GM19397 (cell line): ENCODE results near the gene MRPS25.

Experiments used
- ATAC-seq: cut with Tn5 transposase; IDR thresholded peaks from one replicate; pipeline ENCODE4 v1.9.1; 2021; ENCODE audit warnings: mild to moderate bottlenecking, moderate library complexity; ENCODE audit not compliant: unreplicated experiment

Gene MRPS25

GRCh38 chr3:15083252-15083651 is 18.1 kb upstream of the MRPS25 start:
- no peak for ATAC-seq

- ATAC-seq = no peak
Measured at GRCh38 chr3:15081960-15082664, 17.0 kb upstream of the MRPS25 start.

DNA sequence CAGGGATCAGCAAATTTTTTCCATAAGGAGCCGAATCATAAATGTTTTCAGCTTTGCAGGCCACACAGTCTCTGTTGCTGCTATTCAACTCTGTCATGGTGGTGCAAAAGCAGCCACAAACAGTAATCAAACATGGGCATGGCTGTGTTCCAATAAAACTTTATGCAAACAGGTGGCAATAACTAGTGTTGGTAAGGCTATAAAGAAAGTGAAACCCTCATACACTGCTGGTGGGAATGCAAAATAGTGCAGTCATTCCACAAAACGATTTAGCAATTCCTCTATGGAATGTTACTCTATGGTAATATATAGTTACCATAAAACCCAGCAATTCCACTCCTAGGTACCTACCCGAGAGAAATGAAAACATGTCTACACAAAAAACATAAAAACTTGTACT is 14.0 kb upstream of the MRPS25 start:
- no peak for ATAC-seq

GRCh38 chr3:15074500-15074899 is 9.4 kb upstream of the MRPS25 start:
- ATAC-seq = no peak

GRCh38 chr3:15071699-15072098 is 6.6 kb upstream of the MRPS25 start:
- no peak for ATAC-seq

DNA sequence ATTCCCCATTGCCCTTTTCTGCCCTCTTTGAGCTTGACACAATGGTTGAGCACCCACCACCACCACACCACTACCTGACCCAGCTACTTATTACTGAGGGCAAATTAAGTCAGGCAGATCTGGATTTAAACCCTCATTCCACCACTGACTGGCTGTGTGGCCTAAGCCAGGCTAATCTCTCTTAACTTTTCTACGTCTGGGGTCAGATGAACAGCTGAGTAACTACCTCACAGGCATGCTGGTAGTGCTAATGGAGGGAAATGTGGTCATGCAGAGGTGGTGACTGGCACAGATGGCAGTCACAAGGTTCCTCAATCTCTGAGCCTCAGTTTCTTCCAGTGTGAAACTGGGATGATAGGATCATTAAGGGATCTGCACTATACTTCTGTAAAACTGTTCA is 4.3 kb upstream of the MRPS25 start:
- no peak for ATAC-seq

GRCh38 chr3:15066467-15066866 is 1.4 kb upstream of the MRPS25 start:
- ATAC-seq = no peak

DNA sequence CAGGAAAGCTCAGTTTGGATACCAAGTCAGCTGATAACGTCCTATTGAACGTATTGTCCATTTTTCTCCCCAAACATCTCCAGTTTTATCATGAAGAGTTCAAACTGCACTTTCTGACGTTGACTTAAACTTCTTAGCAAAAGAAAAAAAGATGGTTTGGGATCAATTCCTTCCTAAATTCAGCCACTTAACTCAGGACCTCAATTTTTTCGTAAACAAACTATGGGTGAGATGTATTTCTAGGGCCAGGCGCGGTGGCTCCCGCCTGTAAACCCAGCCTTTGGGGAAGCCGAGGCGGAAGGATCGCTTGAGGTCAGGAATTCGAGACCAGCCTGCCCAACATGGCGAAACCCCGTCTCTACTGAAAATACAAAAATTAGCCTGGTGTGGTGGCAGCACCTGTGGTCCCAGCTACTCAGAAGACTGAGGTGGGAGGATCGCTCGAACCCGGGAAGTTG is 464 bp upstream of the MRPS25 start:
- no peak for ATAC-seq

GRCh38 chr3:15064299-15064834 is 748 bp downstream of the MRPS25 start:
- peak; percentile 17 for ATAC-seq

DNA sequence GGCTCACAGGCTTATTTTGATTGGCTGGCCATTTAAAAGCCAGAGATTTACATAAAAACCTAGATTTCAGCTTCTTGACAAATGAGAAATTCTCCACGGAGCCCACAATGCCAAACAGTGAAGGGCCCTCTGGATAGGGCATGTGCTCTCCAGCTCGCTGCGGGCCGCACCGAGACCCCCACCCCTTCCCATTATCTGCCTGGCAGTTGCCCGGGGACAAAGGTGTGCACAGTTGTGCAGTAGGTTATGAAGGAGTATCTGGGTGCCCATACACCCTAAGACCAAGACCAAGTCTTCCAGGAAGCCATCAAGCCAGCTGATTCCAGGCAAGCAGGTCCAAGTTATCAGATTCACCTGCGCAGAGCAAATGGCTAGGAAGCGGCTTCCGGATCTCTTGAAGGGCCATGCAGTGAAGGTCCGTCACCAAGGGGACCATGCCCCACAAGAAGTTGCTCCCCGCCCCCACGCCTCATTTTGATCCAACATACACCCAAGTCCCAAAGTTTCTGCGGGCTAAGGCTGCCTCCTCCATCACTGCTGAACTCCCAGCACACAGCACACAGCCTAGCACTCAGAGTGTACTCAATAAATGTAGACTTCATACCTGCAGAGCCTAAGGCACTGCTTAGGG is 1.3 kb downstream of the MRPS25 start:
- ATAC-seq = no peak

- ATAC-seq = no peak
Measured at GRCh38 chr3:15063238-15063637, 1.9 kb downstream of the MRPS25 start.

- no peak for ATAC-seq
Measured at GRCh38 chr3:15060029-15060428, 5.1 kb downstream of the MRPS25 start.

GRCh38 chr3:15056676-15057404 is 8.3 kb downstream of the MRPS25 start:
- no peak for ATAC-seq

- peak; percentile 36 for ATAC-seq
Measured at GRCh38 chr3:15055019-15055557, 10.0 kb downstream of the MRPS25 start.

DNA sequence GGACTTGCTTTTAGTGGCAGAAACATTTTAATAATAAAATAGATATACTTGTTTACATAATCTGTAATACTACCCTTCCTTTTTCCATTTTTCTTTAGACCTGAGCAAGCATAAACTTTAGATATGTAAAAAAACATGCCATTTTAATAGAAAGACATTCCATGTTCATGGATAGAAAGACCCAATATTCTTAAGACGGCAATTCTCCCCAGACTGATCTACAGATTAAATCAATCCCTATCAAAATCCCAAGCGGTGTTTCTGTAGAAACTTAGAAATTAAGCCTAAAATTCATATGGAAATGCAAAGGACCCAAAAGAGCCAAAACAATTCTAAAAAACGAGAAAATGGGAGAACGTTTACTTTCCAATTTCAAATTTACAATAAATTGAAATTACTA is 11.6 kb downstream of the MRPS25 start:
- ATAC-seq = no peak

GRCh38 chr3:15052335-15053242 is 12.5 kb downstream of the MRPS25 start:
- ATAC-seq = no peak

- ATAC-seq = peak; percentile 43
Measured at GRCh38 chr3:15051531-15051930, 13.6 kb downstream of the MRPS25 start.

GRCh38 chr3:15050405-15051092 is 14.6 kb downstream of the MRPS25 start:
- peak; percentile 73 for ATAC-seq

GRCh38 chr3:15049584-15049983 is 15.5 kb downstream of the MRPS25 start:
- ATAC-seq = no peak

DNA sequence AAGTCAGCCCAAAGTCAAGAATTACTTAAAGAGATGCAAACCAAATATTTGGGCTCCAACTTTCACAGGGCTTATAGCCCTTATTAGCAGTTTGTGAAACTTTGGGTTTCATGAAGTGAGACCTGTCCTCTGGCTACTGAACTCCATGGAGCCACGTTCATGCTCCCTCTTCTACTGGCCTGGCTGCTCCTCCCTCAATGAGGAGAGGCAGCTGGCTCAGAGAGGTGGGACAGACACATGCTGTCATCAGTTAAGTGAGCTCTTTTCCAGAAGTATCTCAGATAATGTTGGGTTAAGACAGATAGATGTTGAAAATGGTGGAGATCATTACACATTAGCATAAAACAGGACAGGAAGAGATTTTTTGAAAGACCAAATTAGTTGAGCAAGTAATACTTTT is 19.4 kb downstream of the MRPS25 start:
- no peak for ATAC-seq
